ENCODE data around the gene CLMN. TPM values are rescaled to one million over a fixed set of nuclear protein-coding genes. Genes with fewer than 3 reads are reported as not detected.

CLMN gene
- total and polyA plus RNA-seq, 10 of the 15 experiments (the other 5 are each of a cell fraction or from before 2014, with no cell fraction given) = 7.8 to 49.3 (median 18.5) TPM

GRCh38 chr14:95340201-95340697, 20.5 kb upstream of the CLMN start:
- no peak for DNase-seq (ENCODE audit: low read depth, low spot score)
- Histone ChIP-seq H3K36me3 (ENCODE audit: control insufficient read depth in 2 of 2, insufficient read depth in 2 of 2, low read length in 1 of 2) (no peaks in the 10 kb centered on the region), H4K20me1 (ENCODE audit: control insufficient read depth, insufficient read depth) (no peaks in the 10 kb centered on the region), H3K9ac (ENCODE audit: control insufficient read depth, insufficient read depth, low read length) (no peak overlapping the region), H2AFZ (ENCODE audit: control insufficient read depth, low read depth, low read length) (no peak overlapping the region), H3K79me2 (ENCODE audit: control insufficient read depth, insufficient read depth, low read length) (no peaks in the 10 kb centered on the region), H3K27me3 (replicated peaks in 1 of 2; ENCODE audit: control insufficient read depth in 2 of 2, insufficient read depth in 2 of 2, low read length in 1 of 2) (no peaks in the 10 kb centered on the region; a peak in 1 of 4 replicates), H3K4me2 (ENCODE audit: control insufficient read depth, insufficient read depth) (no peak overlapping the region), H3K9me3 (replicated peaks; ENCODE audit: control insufficient read depth, insufficient read depth, low read length) (no peaks in the 10 kb centered on the region), H3K4me3 (no peak overlapping the region), H3K27ac (ENCODE audit: control insufficient read depth, insufficient read depth) (no peak overlapping the region), H3K4me1 (ENCODE audit: control insufficient read depth, insufficient read depth, low read length) (no peaks in the 10 kb centered on the region)
- intact Hi-C loops (cut with micrococcal nuclease; ENCODE audit: unreplicated experiment) = no loop called here
- no TSS peak for BruUV-seq (replicated peaks)
- ChIA-PET RAD21 (ENCODE audit: unreplicated experiment) (interaction anchor here (0.8 kb wide), 1 partner anchor 13 kb away, joined by 3 read pairs; no protein-coding TSS in a partner anchor), SMC1A (ENCODE audit: uncharacterized antibody, unreplicated experiment) (interaction anchor here (0.8 to 1.3 kb wide), 2 partner anchors 13 to 74 kb away, joined by 4 read pairs; no protein-coding TSS in a partner anchor), POLR2A (no interaction called here), CTCF (interaction anchor here (1.7 kb wide), 1 partner anchor 10 kb away, joined by 4 read pairs; no protein-coding TSS in a partner anchor)
- FAIRE-seq = no peak
- TF ChIP-seq ZBTB33 (IDR thresholded peaks at IDR 0.05) (no peak), HDAC6 (IDR thresholded peaks at IDR 0.05; ENCODE audit: unreplicated experiment) (no peak), RAD51 (IDR thresholded peaks at IDR 0.05) (no peak), MEF2B (IDR thresholded peaks at IDR 0.05; ENCODE audit: partially characterized antibody, poor library complexity, severe bottlenecking) (no peak), ZNF274 (IDR thresholded peaks at IDR 0.05; ENCODE audit: insufficient read depth, insufficient read length) (no peak), BMI1 (IDR thresholded peaks at IDR 0.05; ENCODE audit: borderline replicate concordance) (no peak), ZZZ3 (IDR thresholded peaks at IDR 0.05; ENCODE audit: control insufficient read depth, insufficient read length, low read depth) (no peak), IRF3 (IDR thresholded peaks at IDR 0.05) (no peak), CHD2 (IDR thresholded peaks at IDR 0.05; ENCODE audit: borderline replicate concordance, low read depth, low read length) (no peak), CREM (IDR thresholded peaks at IDR 0.05; ENCODE audit: low read depth) (no peak)
- 23% methylated on average over 8 of the region's 8 CpGs for WGBS (ENCODE audit: insufficient coverage, insufficient replicate concordance, low lambda C conversion rate, missing lambda C conversion rate)
- no peak for ATAC-seq
- in situ Hi-C loops (cut with MboI) = no loop called here

Measured in GM12878 (cell line).